ENCODE results near the gene MYH6.

DNA sequence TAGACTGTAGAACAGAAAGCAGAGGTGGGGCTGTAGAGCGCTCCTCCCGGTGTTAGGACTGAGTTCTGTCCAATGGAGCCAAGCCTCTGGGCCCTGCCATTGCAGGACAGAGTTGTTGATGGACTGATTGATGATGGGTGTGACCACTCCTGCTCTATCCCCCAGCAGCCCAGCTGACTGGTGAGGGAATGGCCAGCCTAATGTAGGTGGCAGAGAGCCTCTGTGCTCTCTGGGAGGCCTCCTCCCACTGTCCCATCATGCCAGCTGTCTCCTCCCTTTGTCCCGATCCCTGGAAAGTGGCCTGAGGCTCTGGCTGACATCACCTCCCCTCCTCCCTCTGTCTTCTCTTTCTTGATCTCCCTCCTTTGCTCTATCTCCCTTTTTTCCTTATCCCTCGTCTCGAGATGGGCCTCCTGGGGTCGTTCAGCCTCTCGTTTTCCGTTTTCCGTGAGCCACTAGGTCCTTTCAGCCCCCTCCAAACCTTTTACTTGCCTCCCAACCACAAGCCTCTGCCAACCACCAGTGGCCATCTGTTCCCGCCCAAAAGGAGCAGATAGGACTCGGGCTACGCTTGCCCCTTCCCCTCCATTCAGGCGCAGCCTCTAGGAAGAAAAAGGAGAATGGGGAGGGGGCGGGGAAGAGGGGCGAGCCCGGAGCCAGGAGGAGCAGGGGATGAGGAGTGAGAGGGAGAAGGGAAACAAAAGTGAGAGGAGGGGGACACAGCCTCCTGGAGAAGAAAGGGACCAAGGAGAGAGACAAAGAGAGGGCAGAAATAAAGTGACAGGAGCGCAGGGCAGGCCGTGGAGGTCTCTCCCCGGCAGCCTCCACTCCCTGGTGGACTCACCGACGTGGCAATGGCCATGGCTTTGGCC is 43.7 kb downstream of the MYH6 start:
- TF ChIP-seq, protein P1, sequence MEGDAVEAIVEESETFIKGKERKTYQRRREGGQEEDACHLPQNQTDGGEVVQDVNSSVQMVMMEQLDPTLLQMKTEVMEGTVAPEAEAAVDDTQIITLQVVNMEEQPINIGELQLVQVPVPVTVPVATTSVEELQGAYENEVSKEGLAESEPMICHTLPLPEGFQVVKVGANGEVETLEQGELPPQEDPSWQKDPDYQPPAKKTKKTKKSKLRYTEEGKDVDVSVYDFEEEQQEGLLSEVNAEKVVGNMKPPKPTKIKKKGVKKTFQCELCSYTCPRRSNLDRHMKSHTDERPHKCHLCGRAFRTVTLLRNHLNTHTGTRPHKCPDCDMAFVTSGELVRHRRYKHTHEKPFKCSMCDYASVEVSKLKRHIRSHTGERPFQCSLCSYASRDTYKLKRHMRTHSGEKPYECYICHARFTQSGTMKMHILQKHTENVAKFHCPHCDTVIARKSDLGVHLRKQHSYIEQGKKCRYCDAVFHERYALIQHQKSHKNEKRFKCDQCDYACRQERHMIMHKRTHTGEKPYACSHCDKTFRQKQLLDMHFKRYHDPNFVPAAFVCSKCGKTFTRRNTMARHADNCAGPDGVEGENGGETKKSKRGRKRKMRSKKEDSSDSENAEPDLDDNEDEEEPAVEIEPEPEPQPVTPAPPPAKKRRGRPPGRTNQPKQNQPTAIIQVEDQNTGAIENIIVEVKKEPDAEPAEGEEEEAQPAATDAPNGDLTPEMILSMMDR (IDR thresholded peaks at IDR 0.05) = no peak
- TF ChIP-seq TEAD4 (CRISPR knock-in tag; IDR thresholded peaks at IDR 0.05) = no peak
- TF ChIP-seq, protein P2, sequence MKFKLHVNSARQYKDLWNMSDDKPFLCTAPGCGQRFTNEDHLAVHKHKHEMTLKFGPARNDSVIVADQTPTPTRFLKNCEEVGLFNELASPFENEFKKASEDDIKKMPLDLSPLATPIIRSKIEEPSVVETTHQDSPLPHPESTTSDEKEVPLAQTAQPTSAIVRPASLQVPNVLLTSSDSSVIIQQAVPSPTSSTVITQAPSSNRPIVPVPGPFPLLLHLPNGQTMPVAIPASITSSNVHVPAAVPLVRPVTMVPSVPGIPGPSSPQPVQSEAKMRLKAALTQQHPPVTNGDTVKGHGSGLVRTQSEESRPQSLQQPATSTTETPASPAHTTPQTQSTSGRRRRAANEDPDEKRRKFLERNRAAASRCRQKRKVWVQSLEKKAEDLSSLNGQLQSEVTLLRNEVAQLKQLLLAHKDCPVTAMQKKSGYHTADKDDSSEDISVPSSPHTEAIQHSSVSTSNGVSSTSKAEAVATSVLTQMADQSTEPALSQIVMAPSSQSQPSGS (CRISPR knock-in tag; IDR thresholded peaks at IDR 0.05; ENCODE audit: borderline replicate concordance, low read depth) = no peak
- TF ChIP-seq, protein P3, sequence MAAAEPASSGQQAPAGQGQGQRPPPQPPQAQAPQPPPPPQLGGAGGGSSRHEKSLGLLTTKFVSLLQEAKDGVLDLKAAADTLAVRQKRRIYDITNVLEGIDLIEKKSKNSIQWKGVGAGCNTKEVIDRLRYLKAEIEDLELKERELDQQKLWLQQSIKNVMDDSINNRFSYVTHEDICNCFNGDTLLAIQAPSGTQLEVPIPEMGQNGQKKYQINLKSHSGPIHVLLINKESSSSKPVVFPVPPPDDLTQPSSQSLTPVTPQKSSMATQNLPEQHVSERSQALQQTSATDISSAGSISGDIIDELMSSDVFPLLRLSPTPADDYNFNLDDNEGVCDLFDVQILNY (CRISPR knock-in tag; IDR thresholded peaks at IDR 0.05) = peak; percentile 35
- TF ChIP-seq TP53 (CRISPR knock-in tag; IDR thresholded peaks at IDR 0.05) = no peak
- TF ChIP-seq, protein P4, sequence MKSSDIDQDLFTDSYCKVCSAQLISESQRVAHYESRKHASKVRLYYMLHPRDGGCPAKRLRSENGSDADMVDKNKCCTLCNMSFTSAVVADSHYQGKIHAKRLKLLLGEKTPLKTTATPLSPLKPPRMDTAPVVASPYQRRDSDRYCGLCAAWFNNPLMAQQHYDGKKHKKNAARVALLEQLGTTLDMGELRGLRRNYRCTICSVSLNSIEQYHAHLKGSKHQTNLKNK (CRISPR knock-in tag; IDR thresholded peaks at IDR 0.05) = no peak
- TF ChIP-seq, protein P5, sequence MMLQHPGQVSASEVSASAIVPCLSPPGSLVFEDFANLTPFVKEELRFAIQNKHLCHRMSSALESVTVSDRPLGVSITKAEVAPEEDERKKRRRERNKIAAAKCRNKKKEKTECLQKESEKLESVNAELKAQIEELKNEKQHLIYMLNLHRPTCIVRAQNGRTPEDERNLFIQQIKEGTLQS (CRISPR knock-in tag; conservative IDR thresholded peaks at IDR 0.05) = no peak
- TF ChIP-seq GTF2I (CRISPR knock-in tag; conservative IDR thresholded peaks at IDR 0.05) = no peak
- no peak for TF ChIP-seq MXD4 (CRISPR knock-in tag; IDR thresholded peaks at IDR 0.05; ENCODE audit: borderline replicate concordance)
- no peak for TF ChIP-seq RORB (CRISPR knock-in tag; IDR thresholded peaks at IDR 0.05)
- TF ChIP-seq FOXJ3 (CRISPR knock-in tag; IDR thresholded peaks at IDR 0.05; ENCODE audit: borderline replicate concordance) = no peak
- TF ChIP-seq, protein P6, sequence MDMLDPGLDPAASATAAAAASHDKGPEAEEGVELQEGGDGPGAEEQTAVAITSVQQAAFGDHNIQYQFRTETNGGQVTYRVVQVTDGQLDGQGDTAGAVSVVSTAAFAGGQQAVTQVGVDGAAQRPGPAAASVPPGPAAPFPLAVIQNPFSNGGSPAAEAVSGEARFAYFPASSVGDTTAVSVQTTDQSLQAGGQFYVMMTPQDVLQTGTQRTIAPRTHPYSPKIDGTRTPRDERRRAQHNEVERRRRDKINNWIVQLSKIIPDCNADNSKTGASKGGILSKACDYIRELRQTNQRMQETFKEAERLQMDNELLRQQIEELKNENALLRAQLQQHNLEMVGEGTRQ (CRISPR knock-in tag; IDR thresholded peaks at IDR 0.05) = no peak
- no peak for TF ChIP-seq ZNF263 (CRISPR knock-in tag; IDR thresholded peaks at IDR 0.05; ENCODE audit: low read depth)
